Measurements from ENCODE around the gene FRMD6. TPM values are rescaled to one million over a fixed set of nuclear protein-coding genes. Genes with fewer than 3 reads are reported as not detected.

FRMD6 gene
- total RNA-seq, 4 donors from 2014 or later: 13.5 to 25.7 (median 19.3) TPM

DNA sequence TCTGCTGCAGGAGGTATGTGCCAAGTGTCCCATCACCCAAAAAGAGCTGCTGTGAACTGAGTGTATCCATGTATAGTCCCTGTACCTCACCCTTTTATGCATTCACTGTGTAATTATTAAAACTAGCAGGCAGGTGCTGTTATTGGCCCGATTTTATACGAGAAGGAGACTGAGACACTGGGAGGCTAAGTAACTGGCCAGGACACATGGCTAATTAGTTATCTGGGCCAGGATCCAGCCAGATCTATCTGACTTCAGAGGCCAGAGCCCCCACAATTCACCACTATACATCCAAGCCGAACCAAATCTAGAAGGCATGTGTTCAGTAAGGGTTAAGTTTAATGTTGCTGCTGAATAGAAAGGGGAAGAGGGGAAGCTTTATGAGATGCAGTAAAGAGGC lies 73.4 kb downstream of the FRMD6 start:
- ATAC-seq (ENCODE audit: low FRiP score) (no peak), DNase-seq (ENCODE audit: low spot score) (no peak)
- no peak for TF ChIP-seq CTCF (IDR thresholded peaks at IDR 0.05)

- ATAC-seq (ENCODE audit: low FRiP score): no peak
- DNase-seq (ENCODE audit: low spot score): no peak
- no peak for TF ChIP-seq CTCF (IDR thresholded peaks at IDR 0.05)
Measured at GRCh38 chr14:51726166-51726899, 74.6 kb downstream of the FRMD6 start.

DNA sequence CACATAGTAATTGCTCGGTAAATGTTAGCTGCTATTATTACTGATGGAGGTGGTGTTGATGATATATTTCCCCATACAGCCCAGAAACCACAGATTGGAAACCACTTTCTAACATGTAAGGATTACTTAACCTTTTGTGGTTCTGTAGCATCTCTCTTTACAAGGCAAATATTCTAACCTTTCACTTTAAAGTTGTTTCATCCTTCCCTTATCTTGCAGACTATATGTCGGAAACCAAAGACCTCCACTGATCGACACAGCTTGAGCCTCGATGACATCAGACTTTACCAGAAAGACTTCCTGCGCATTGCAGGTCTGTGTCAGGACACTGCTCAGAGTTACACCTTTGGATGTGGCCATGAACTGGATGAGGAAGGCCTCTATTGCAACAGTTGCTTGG lies 75.8 kb downstream of the FRMD6 start:
- no peak for TF ChIP-seq CTCF (IDR thresholded peaks at IDR 0.05)
- no peak for DNase-seq (ENCODE audit: low spot score)
- no peak for ATAC-seq (ENCODE audit: low FRiP score)

GRCh38 chr14:51730098-51730497 lies 78.4 kb downstream of the FRMD6 start:
- ATAC-seq (ENCODE audit: low FRiP score): no peak
- no peak for TF ChIP-seq CTCF (IDR thresholded peaks at IDR 0.05)

GRCh38 chr14:51730684-51731083 lies 79.0 kb downstream of the FRMD6 start:
- TF ChIP-seq CTCF (IDR thresholded peaks at IDR 0.05): no peak
- DNase-seq (ENCODE audit: low spot score) (no peak), ATAC-seq (ENCODE audit: low FRiP score) (no peak)

More at GRCh38 chr14:51730098-51730497, 78.4 kb downstream of the FRMD6 start:
- no peak for DNase-seq (ENCODE audit: low spot score)

DNA sequence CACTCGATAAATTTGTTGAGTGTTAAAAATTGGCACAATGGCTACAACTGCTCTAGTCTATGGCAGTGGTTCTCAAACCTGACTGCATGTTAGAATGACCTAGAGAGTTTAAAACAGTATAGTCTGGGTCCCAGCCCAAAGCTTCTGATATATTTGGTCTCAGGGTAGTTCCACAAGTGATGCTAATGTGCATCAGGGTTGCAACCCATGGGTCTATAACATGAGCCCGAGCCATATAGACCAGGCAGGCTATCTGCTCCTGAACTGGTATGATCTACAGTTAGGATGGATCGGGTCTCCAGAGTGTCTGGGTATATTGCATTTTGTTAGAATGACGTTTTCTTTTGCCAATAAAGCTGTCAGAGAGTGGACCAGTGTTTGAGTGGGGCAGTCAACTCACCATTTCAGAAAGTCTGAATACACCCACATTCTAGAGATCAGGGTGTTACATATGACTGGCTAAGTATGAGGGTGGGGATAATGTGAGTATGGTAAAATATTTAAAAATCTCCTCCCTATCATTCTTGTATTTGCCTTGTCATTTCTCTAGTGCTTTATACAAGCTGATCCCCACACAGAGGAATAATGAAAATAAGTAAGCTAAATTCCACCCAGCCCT lies 80.9 kb downstream of the FRMD6 start:
- TF ChIP-seq CTCF (IDR thresholded peaks at IDR 0.05): no peak
- DNase-seq (ENCODE audit: low spot score) (no peak), ATAC-seq (ENCODE audit: low FRiP score) (no peak)

DNA sequence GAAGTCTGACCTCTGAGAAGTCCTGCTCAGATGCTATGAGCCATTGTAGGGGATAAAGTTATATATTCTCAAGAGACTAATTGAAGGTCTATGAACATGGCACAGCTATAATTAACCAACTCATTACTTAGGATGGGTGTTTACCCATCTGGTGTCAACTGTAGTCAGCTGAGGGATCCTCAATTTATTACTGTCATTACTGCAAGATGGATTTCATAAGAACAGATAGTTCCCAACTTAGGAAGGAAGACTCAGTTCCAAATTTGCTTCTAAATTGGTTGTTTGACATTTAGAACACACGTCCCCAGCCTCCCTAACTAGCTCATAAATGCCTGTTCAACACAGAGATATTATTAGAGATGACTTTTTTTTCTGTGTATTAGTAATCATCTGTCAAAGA lies 81.4 kb downstream of the FRMD6 start:
- DNase-seq (ENCODE audit: low spot score) (no peak), ATAC-seq (ENCODE audit: low FRiP score) (no peak)
- no peak for TF ChIP-seq CTCF (IDR thresholded peaks at IDR 0.05)
